Pancreas (tissue), 10 donors: ENCODE data around the gene SMCO3. TPM values are rescaled to one million over a fixed set of nuclear protein-coding genes. Genes with fewer than 3 reads are reported as not detected.

ENCODE experiments used
- ATAC-seq, 4 donors: fragments of 200-7000 bp; cut with Tn5 transposase; one replicate each; pipeline versions ENCODE4 v1.8.0 to v1.9.1; 2020; ENCODE audit warnings: mild to moderate bottlenecking in 4 of 4, moderate library complexity in 4 of 4
- DNase-seq, 6 donors: peaks; one replicate each; pipeline ENCODE4 v3.0.0-alpha.2; 2020
- FAIRE-seq: peaks from 2 replicates; lab custom pipeline; 2012; peaks lifted over from hg19 to GRCh38; lab: Jason Lieb, UNC
- H3K27ac ChIP-seq, 4 donors: fragments of 200-600 bp; sonication (generic); 1 replicate in 3 of 4; 2 replicates in 1 of 4; pipeline versions ENCODE4 v1.5.0 to v1.8.0; 2020
- H3K27me3 ChIP-seq, 4 donors: fragments of 200-600 bp; one replicate each; pipeline ENCODE4 v1.8.0; 2021
- H3K36me3 ChIP-seq, 3 donors: fragments of 200-600 bp; sonication (generic) in 1 of 3; one replicate each; pipeline versions ENCODE4 v1.5.0 to v1.8.0; 2020 to 2021
- H3K4me1 ChIP-seq, 3 donors: fragments of 200-600 bp; one replicate each; pipeline ENCODE4 v1.8.0; 2021
- H3K4me3 ChIP-seq, 4 donors: fragments of 200-600 bp; sonication (generic) in 2 of 4; one replicate each; pipeline versions ENCODE4 v1.5.0 to v1.8.0; 2020 to 2021
- H3K9me3 ChIP-seq, 4 donors: fragments of 200-600 bp; one replicate each; pipeline ENCODE4 v1.8.0; 2021
- WGBS, 2 donors: extraction: QIAGEN DNeasy Blood & Tissue Kit; methylation state at CpG; one replicate each; pipeline ENCODE4 v1.1.7; 2013; 5-methylcytosine and 5-hydroxymethylcytosine counted together
- intact Hi-C, 3 donors: fragments of 100-400 bp; cut with DNase I; formaldehyde crosslinking; loops; one replicate each; pipeline versions ENCODE4 v1.11.1 to v1.14.2; 2022
- polyA plus RNA-seq, 2 donors: library from polyadenylated mRNA; stranded (reverse); fragments of 200-250 nt; gene quantifications; one replicate each; pipeline ENCODE4 v1.2.3, GENCODE V29; 2013
- total RNA-seq, 6 donors: library from RNA; stranded (reverse); fragmentation: NEBNext Ultra II Directional in 4 of 6; extraction: Animal tissue kit (Norgen Biotek cat#: 25700) in 4 of 6; gene quantifications; one replicate each; pipeline versions ENCODE4 v1.2.1 to v1.2.4, GENCODE V29; 2021 to 2023
- TF ChIP-seq, protein P1 (sequence below), 4 donors: fragments of 200-600 bp; sonication (generic) in 3 of 4; IDR thresholded peaks; one replicate each; pipeline versions ENCODE4 v1.5.0 to v1.8.0; 2021; ENCODE audit warnings: antibody characterized with exemption in 4 of 4
- donor health status: healthy with polysubstance abuse.
- donor health status: DM: no; HTN: no; CAD: no; lungs with moderate emphysema.
- donor health status: DM: no; HTN: no; CAD: no.
- donor health status: control.
- donor health status: control.
- donor health status: Bipolar disorder and iron deficiency.
- donor health status: DM: yes; HTN: yes; CAD: no.
- donor health status: DM: no; HTN: no; CAD: no.
- donor health status: DM: no; HTN: no; CAD: no.
- donor health status: DM: yes; HTN: yes; CAD: no.

The SMCO3 gene
- under 1 TPM in 3 of 6 donors, not detected in 3; 0.12 to 0.19 (median 0.15) TPM for total RNA-seq
- under 1 TPM; 0.21 to 0.30 TPM for polyA plus RNA-seq

DNA sequence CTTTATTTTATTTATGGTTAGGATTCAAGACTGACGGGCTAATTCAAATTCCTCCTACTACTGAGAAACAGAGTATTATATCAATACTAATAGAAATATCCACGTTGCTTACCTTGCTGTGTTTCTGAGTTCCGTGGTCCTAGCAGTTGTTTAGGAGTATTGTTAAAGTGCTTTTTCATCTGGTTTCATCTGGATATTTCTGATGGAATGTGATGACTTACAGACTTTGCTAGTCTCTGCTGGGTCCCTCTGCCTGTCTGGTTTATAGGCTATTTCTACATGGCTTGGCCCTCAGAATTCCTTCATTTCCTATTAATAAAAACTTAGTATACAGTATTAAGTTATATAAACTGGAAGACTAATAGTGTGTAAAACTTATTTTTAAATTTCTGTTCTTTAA, at the start of gene SMCO3:
Gene SMCO3, minus strand, starts transcription at position 169 of the 400 bp plus-strand sequence. CDS start 7,502 bp downstream, outside the sequence.
- Histone ChIP-seq H3K27me3 (no peaks in the 10 kb centered on the region), H3K4me1 (peaks cover 0 to 6% (median 0%) of the 10 kb centered on the region in 3 donors), H3K36me3 (no peaks in the 10 kb centered on the region), H3K9me3 (no peaks in the 10 kb centered on the region), H3K27ac (no peak within 1 kb of the TSS), H3K4me3 (no peak within 1 kb of the TSS)
- ATAC-seq = no peak
- DNase-seq = no peak
- intact Hi-C loops = no loop called here
- TF ChIP-seq, protein P1, sequence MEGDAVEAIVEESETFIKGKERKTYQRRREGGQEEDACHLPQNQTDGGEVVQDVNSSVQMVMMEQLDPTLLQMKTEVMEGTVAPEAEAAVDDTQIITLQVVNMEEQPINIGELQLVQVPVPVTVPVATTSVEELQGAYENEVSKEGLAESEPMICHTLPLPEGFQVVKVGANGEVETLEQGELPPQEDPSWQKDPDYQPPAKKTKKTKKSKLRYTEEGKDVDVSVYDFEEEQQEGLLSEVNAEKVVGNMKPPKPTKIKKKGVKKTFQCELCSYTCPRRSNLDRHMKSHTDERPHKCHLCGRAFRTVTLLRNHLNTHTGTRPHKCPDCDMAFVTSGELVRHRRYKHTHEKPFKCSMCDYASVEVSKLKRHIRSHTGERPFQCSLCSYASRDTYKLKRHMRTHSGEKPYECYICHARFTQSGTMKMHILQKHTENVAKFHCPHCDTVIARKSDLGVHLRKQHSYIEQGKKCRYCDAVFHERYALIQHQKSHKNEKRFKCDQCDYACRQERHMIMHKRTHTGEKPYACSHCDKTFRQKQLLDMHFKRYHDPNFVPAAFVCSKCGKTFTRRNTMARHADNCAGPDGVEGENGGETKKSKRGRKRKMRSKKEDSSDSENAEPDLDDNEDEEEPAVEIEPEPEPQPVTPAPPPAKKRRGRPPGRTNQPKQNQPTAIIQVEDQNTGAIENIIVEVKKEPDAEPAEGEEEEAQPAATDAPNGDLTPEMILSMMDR (IDR thresholded peaks at IDR 0.05) = no peak
- no peak for FAIRE-seq
- 79 to 83% methylated on average over 3 of the region's 3 CpGs for WGBS, 2 donors

DNA sequence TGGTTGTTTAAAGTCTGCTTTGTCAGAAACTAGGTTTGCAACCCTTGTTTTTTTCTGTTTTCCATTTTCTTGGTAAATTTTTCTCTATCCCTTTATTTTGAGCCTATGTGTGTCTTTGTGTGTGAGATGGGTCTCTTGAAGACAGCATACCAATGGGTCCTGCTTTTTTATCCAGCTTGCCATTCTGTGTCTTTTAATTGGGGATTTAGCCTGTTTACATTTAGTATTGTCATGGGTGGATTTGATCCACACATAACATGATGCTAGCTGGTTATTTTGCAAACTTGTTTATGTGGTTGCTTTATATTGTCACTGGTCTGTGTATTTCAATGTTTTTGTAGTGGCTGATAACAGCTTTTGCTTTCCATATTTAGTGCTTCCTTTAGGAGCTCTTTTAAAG, 46.5 kb upstream of the SMCO3 start:
- intact Hi-C loops = no loop called here

DNA sequence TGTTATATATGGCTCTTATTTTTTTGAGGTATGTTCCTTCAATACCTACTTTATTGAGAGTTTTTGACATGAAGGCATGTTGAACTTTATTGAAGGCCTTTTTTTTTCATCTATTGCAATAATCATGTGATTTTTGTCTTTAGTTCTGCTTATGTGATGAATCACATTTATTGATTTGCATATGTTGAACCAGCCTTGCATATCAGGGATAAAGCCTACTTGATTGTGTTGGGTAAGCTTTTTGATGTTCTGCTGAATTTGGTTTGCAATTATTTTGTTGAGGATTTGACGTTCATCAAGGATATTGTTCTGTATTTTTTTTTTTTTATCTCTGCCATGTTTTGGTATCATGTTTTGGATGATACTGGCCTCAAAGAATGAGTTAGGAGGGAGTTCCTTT, 44.5 kb upstream of the SMCO3 start:
- ATAC-seq (no peak), DNase-seq (no peak), FAIRE-seq (no peak)
- TF ChIP-seq, protein P1 (IDR thresholded peaks at IDR 0.05) = no peak
- no peak overlapping the region for H3K27ac ChIP-seq
- no peaks in the 10 kb centered on the region for H3K4me1 ChIP-seq
- intact Hi-C loops = loop anchor here in 1 of 3 donors (10.0 kb wide), 1 partner anchor 136 kb away; no protein-coding TSS in a partner anchor
- no peaks in the 10 kb centered on the region for H3K9me3 ChIP-seq
- no peaks in the 10 kb centered on the region for H3K36me3 ChIP-seq
- no peak overlapping the region for H3K4me3 ChIP-seq
- no peaks in the 10 kb centered on the region for H3K27me3 ChIP-seq
- 74 to 83% methylated on average over 1 of the region's 1 CpG for WGBS, 2 donors

More for the DNA sequence above, 46.5 kb upstream of the SMCO3 start:
- Histone ChIP-seq H3K27me3 (no peaks in the 10 kb centered on the region), H3K36me3 (no peaks in the 10 kb centered on the region), H3K4me1 (no peaks in the 10 kb centered on the region), H3K4me3 (no peak overlapping the region), H3K9me3 (no peaks in the 10 kb centered on the region), H3K27ac (no peak overlapping the region)
- no peak for FAIRE-seq
- DNase-seq = no peak
- no peak for ATAC-seq
- TF ChIP-seq, protein P1 (IDR thresholded peaks at IDR 0.05) = no peak

DNA sequence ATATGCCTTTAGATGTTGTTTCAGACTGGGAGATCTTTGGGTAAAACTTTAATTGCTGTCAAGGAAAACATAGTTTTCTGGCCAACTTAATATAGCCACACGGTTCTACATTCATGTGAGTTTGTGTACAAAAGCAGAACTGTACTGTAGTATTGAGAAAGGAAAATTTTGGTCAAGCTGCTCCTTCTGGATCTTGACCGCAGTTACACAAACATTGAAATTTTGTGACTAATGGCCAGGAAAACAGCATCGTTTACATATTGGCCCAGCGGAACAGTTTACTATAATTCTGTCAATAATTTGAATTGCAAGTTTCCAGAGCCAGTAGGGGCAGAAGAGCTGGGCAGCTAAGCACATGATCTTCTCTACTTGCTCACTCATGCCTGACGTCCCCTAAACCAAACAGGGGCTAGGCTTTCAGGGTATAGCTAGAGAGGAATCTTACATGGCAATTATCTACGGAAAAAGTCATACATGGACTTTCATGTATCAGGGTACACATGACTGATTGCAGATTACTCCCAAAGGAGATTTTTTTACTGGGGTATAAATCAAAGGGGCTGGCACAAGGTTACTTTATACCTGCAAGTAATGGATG, 40.7 kb upstream of the SMCO3 start:
- FAIRE-seq = no peak

More for the DNA sequence above, 40.7 kb upstream of the SMCO3 start:
- no peaks in the 10 kb centered on the region for H3K36me3 ChIP-seq
- no peaks in the 10 kb centered on the region for H3K27me3 ChIP-seq
- no peaks in the 10 kb centered on the region for H3K4me1 ChIP-seq
- intact Hi-C loops = loop anchor here in 1 of 3 donors (10.0 kb wide), 1 partner anchor 140 kb away; no protein-coding TSS in a partner anchor
- ATAC-seq = no peak
- TF ChIP-seq, protein P1 (IDR thresholded peaks at IDR 0.05) = no peak
- 56 to 70% methylated on average over 6 of the region's 6 CpGs for WGBS, 2 donors
- no peak overlapping the region for H3K27ac ChIP-seq
- H3K4me3 ChIP-seq = no peak overlapping the region
- DNase-seq = no peak
- H3K9me3 ChIP-seq = no peaks in the 10 kb centered on the region
